Measurements from ENCODE around the gene NPAS1. TPM values are rescaled to one million over a fixed set of nuclear protein-coding genes. Genes with fewer than 3 reads are reported as not detected.

The NPAS1 gene
- total RNA-seq, 1 experiment from 2014 or later, result 2.8 TPM

DNA sequence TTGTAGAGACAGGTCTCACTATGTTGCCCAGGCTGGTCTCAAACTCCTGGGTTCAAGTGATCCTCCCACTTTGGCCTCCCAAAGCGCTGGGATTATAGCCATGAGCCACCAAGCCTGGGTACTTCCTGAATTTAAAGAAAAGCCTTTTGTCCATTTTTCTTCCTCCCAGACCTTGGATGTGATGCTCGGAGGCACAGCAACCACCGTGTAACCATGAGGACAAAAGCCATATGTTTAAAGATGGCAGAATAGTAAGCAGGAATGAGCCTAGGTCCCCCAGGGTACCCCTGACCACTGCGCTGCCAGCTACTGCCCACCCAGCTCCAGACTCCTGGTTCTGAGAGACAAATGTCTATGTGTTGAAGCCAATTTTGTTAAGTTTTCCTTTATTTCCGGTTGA is 62.9 kb downstream of the NPAS1 start:
- intact Hi-C loops (cut with micrococcal nuclease; ENCODE audit: unreplicated experiment), result no loop called here
- no TSS peak for BruUV-seq (replicated peaks)
- Histone ChIP-seq H3K4me3 (ENCODE audit: low read depth, low read length) (no peak overlapping the region), H3K27me3 (replicated peaks; ENCODE audit: control insufficient read depth, insufficient read depth, low read length) (no peaks in the 10 kb centered on the region), H3K36me3 (ENCODE audit: control insufficient read depth, insufficient read depth, low read length) (peaks cover 14% of the 10 kb centered on the region), H3K9me3 (no peaks in the 10 kb centered on the region), H3K4me1 (peaks cover 20% of the 10 kb centered on the region)
- H3K4me3 Mint-ChIP-seq (ENCODE audit: unreplicated experiment), result no peak overlapping the region
- no peak overlapping the region for H3K27ac Mint-ChIP-seq (ENCODE audit: unreplicated experiment)
- POLR2A ChIA-PET, result no interaction called here
- CTCF ChIA-PET, result no interaction called here
- H3K36me3 Mint-ChIP-seq (ENCODE audit: insufficient read depth, unreplicated experiment), result peaks cover 89% of the 10 kb centered on the region
- DNase-seq, result no peak
- TF ChIP-seq CTCF (IDR thresholded peaks at IDR 0.05; ENCODE audit: insufficient read depth in 1 of 2, low read depth in 1 of 2, low read length in 1 of 2, severe bottlenecking in 1 of 2, unreplicated experiment in 1 of 2), result no peak
- H3K4me1 Mint-ChIP-seq (ENCODE audit: low read depth, unreplicated experiment), result peaks cover 7% of the 10 kb centered on the region
- H3K9me3 Mint-ChIP-seq (ENCODE audit: unreplicated experiment), result no peaks in the 10 kb centered on the region
- no peaks in the 10 kb centered on the region for H3K27me3 Mint-ChIP-seq (ENCODE audit: insufficient read depth, unreplicated experiment)

- H3K36me3 ChIP-seq (ENCODE audit: control insufficient read depth, insufficient read depth, low read length), result peaks cover 14% of the 10 kb centered on the region
- no peak for DNase-seq
- H3K27ac Mint-ChIP-seq (ENCODE audit: unreplicated experiment), result peak overlapping the region; percentile 15
- CTCF ChIA-PET, result no interaction called here
- H3K9me3 Mint-ChIP-seq (ENCODE audit: unreplicated experiment), result no peaks in the 10 kb centered on the region
- no peak overlapping the region for H3K4me3 ChIP-seq (ENCODE audit: low read depth, low read length)
- no peaks in the 10 kb centered on the region for H3K27me3 Mint-ChIP-seq (ENCODE audit: insufficient read depth, unreplicated experiment)
- H3K4me1 Mint-ChIP-seq (ENCODE audit: low read depth, unreplicated experiment), result peaks cover 7% of the 10 kb centered on the region
- no TSS peak for BruUV-seq (replicated peaks)
- peaks cover 88% of the 10 kb centered on the region for H3K36me3 Mint-ChIP-seq (ENCODE audit: insufficient read depth, unreplicated experiment)
- H3K9me3 ChIP-seq, result no peaks in the 10 kb centered on the region
- intact Hi-C loops (cut with micrococcal nuclease; ENCODE audit: unreplicated experiment), result no loop called here
- no peak overlapping the region for H3K4me3 Mint-ChIP-seq (ENCODE audit: unreplicated experiment)
- TF ChIP-seq CTCF (IDR thresholded peaks at IDR 0.05; ENCODE audit: insufficient read depth in 1 of 2, low read depth in 1 of 2, low read length in 1 of 2, severe bottlenecking in 1 of 2, unreplicated experiment in 1 of 2), result no peak
- H3K27me3 ChIP-seq (replicated peaks; ENCODE audit: control insufficient read depth, insufficient read depth, low read length), result no peaks in the 10 kb centered on the region
- peaks cover 22% of the 10 kb centered on the region for H3K4me1 ChIP-seq
- POLR2A ChIA-PET, result interaction anchor here (0.5 kb wide), 1 partner anchor 28 kb away, joined by 3 read pairs; no protein-coding TSS in a partner anchor
Measured at GRCh38 chr19:47084879-47085439, 65.3 kb downstream of the NPAS1 start.

GRCh38 chr19:47086280-47086679 is 66.6 kb downstream of the NPAS1 start:
- H3K9me3 Mint-ChIP-seq (ENCODE audit: unreplicated experiment), result no peaks in the 10 kb centered on the region
- H3K27me3 ChIP-seq (replicated peaks; ENCODE audit: control insufficient read depth, insufficient read depth, low read length), result no peaks in the 10 kb centered on the region
- H3K4me1 ChIP-seq, result peaks cover 12% of the 10 kb centered on the region; the same call in 1 of the 2 replicates
- no TSS peak for BruUV-seq (replicated peaks)
- H3K36me3 ChIP-seq (ENCODE audit: control insufficient read depth, insufficient read depth, low read length), result peaks cover 12% of the 10 kb centered on the region
- H3K4me3 Mint-ChIP-seq (ENCODE audit: unreplicated experiment), result no peak overlapping the region
- no peaks in the 10 kb centered on the region for H3K27me3 Mint-ChIP-seq (ENCODE audit: insufficient read depth, unreplicated experiment)
- POLR2A ChIA-PET, result no interaction called here
- no peak for TF ChIP-seq CTCF (IDR thresholded peaks at IDR 0.05; ENCODE audit: insufficient read depth in 1 of 2, low read depth in 1 of 2, low read length in 1 of 2, severe bottlenecking in 1 of 2, unreplicated experiment in 1 of 2)
- H3K4me1 Mint-ChIP-seq (ENCODE audit: low read depth, unreplicated experiment), result peaks cover 7% of the 10 kb centered on the region
- H3K9me3 ChIP-seq, result no peaks in the 10 kb centered on the region
- no peak for DNase-seq
- CTCF ChIA-PET, result interaction anchor here (0.6 kb wide), 1 partner anchor 65 kb away, joined by 3 read pairs; no protein-coding TSS in a partner anchor
- peaks cover 88% of the 10 kb centered on the region for H3K36me3 Mint-ChIP-seq (ENCODE audit: insufficient read depth, unreplicated experiment)
- peak overlapping the region; percentile 64 for H3K27ac Mint-ChIP-seq (ENCODE audit: unreplicated experiment)
- intact Hi-C loops (cut with micrococcal nuclease; ENCODE audit: unreplicated experiment), result no loop called here
- H3K4me3 ChIP-seq (ENCODE audit: low read depth, low read length), result no peak overlapping the region
